RPMI8226 (cell line): ENCODE data around the gene ABHD17B.

Source experiments
- DNase-seq: peaks from one replicate; pipeline ENCODE4 v3.0.0-alpha.2; 2015

Gene ABHD17B

GRCh38 chr9:71816916-71817451 is 94.0 kb downstream of the ABHD17B start:
- DNase-seq: no peak
